SH-SY5Y (cell line): ENCODE data around the gene BRI3.

Experiments
- GATA2 ChIP-seq: IDR thresholded peaks from 2 replicates; pipeline ENCODE4 v1.6.1; 2011; ENCODE audit warnings: mild to moderate bottlenecking, low read depth, low read length
- GATA3 ChIP-seq: IDR thresholded peaks from 2 replicates; pipeline ENCODE4 v1.6.1; 2011; ENCODE audit warnings: low read depth, mild to moderate bottlenecking, low read length, moderate library complexity

DNA sequence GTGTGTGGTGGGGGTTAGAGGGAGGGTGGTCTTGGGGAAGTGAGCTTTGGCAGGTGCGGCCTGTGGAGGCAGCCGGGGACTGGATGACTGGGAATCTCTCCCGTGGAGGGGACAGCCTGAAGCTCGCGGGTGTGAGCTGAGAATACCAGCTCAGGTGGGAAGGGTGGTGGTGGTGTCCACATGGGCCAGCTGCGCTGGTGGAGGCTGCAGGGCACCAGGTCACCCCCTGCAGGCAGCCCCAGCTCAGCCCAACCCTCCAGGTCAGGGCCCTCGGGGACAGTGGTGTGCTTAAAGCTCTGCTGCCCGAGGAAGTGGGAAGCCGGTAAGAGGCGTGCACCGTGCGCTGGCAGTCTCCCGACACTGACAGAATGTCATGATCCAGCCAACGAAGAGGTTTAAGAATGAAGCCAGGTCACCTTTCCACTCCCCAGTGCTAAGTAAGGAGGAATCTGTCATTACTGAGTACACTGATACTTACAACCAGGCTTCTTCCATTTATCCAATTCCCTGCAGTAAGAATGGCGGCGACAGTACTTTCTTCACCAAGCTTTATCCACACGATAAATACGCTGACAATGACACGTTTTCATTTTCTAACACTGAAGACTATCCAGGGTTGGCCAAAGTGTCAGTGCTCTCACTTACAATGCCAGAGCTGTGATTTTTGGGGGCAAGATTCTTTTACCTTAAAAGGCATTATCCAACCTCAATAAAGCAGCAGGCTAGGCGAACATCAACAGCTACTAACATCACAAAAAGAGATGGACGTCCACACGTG, 20.4 kb downstream of the BRI3 start:
- TF ChIP-seq GATA2 (no peak), GATA3 (no peak)
